ENCODE measurements around the gene KCNA4.
"Not testable (repeated sequence)": the region's sequence is repeated elsewhere in the genome, so short reads cannot be mapped to it uniquely, and the experiment has no call there.

Gene KCNA4

DNA sequence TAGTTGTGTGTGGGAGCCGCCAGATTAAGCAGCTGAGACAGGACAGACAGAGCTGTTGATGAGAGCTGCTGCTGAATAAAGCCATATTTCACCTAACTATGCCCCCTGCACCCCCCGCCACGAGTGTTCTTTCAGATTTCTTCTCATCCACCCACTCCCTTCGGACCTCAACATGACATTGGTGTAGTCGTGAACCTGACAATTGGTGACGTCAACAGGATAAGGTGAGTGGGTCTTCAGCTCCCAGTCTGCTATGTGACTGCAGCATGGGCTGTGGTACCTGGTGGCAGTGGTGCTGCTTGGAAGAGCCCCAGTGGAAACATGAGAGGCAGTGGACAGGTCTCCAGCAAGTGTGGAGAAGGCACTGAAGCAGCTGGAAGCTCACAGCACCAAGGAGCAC lies 28.3 kb upstream of the KCNA4 start:
- TF ChIP-seq, protein P1, sequence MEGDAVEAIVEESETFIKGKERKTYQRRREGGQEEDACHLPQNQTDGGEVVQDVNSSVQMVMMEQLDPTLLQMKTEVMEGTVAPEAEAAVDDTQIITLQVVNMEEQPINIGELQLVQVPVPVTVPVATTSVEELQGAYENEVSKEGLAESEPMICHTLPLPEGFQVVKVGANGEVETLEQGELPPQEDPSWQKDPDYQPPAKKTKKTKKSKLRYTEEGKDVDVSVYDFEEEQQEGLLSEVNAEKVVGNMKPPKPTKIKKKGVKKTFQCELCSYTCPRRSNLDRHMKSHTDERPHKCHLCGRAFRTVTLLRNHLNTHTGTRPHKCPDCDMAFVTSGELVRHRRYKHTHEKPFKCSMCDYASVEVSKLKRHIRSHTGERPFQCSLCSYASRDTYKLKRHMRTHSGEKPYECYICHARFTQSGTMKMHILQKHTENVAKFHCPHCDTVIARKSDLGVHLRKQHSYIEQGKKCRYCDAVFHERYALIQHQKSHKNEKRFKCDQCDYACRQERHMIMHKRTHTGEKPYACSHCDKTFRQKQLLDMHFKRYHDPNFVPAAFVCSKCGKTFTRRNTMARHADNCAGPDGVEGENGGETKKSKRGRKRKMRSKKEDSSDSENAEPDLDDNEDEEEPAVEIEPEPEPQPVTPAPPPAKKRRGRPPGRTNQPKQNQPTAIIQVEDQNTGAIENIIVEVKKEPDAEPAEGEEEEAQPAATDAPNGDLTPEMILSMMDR (conservative IDR thresholded peaks at IDR 0.05; ENCODE audit: low read depth, low read length), result no peak
- H3K4me3 ChIP-seq (ENCODE audit: low read length), result no peak overlapping the region
- no peak for DNase-seq (ENCODE audit: low read depth)

DNA sequence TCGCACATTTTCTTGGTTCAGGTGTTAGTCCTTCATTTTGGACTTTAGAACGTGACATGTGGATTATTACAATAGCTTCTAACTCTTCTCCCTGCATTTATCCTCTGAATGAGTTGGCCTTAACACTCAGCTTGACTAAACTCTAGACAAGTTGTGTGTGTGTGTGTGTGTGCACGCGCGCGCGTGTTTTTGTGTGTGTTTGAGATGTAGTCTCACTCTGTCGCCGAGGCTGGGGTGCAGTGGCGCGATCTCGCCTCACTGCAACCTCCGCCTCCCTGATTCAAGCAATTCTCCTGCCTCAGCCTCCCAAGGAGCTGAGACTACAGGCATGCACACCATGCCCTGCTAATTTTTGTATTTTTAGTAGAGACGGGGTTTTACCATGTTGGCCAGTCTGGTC lies 24.3 kb upstream of the KCNA4 start:
- DNase-seq (ENCODE audit: low read depth), result no peak
- H3K4me3 ChIP-seq (ENCODE audit: low read length), result no peak overlapping the region

DNA sequence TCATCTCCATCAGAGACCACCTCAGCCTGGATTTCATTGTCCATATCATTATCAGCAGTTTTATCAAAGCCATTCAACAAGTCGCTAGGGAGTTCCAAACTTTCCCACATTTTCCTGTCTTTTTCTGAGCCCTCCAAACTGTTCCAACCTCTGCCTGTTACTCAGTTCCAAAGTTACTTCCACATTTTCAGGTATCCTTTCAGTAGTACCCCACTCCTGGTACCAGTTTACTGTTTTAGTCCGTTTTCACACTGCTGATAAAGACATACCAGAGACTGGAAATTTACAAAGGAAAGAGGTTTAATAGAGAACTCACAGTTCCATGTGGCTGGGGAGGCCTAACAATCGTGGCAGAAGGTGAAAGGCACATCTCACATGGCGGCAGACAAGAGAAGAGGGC lies 17.9 kb upstream of the KCNA4 start:
- DNase-seq (ENCODE audit: low read depth); H3K4me3 ChIP-seq (ENCODE audit: low read length): not testable (repeated sequence)

More for the DNA sequence above, 24.3 kb upstream of the KCNA4 start:
- TF ChIP-seq, protein P1 (conservative IDR thresholded peaks at IDR 0.05; ENCODE audit: low read depth, low read length), result no peak

DNA sequence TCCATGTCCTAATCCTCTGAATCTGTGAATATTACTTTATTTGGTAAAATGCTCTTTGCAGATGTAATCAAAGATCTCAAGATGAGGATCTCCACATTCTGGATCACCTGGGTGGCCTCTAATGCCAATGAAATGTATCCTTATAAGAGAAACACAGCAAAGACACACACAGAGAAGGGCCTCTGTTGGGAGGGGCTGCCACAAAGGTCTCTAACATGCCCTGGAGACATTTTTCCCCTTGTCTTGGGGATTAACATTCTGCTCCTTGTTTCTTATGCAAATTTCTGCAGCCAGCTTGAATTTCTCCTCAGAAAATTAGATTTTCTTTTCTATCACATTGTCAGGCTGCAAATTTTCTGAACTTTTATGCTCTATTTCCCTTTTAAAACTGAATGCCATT lies 17.3 kb upstream of the KCNA4 start:
- not testable (repeated sequence) for DNase-seq (ENCODE audit: low read depth); H3K4me3 ChIP-seq (ENCODE audit: low read length)

DNA sequence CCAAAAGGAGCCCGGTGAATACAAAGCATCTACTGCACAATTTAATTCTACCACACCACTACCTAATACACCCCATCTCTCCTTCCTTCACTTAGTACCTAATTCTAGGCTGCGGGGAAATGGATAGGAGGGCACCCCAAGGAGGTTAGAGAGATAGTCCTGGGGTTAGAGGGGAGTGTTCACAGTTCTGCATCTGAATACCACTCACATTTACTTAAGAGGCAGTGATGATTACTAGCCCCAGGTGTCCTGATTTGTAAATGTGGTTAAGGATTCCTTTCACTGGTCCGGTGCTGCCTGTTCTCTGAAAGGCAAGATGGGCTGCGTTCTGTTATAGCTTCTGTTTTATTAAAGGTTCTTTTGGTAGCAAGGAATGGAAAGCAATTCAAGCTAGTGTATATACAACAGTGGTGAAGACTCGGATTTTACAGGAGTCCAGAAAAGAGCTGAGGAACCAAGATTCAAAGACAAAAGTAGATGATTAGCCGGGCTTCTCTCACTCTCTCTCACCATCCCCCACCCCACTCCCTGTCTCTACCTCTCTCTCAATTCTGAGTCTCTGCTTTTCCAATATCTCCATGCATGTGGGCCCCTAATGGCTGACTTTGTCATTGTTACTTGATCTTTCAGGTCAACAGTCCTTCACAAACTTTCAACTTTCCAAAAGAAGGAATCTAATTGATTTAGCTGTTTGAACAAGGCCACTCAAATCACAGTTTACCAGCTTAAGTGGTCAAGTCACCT lies 8.7 kb upstream of the KCNA4 start:
- TF ChIP-seq, protein P1 (conservative IDR thresholded peaks at IDR 0.05; ENCODE audit: low read depth, low read length), result no peak
- H3K4me3 ChIP-seq (ENCODE audit: low read length), result no peak overlapping the region
- no peak for DNase-seq (ENCODE audit: low read depth)

DNA sequence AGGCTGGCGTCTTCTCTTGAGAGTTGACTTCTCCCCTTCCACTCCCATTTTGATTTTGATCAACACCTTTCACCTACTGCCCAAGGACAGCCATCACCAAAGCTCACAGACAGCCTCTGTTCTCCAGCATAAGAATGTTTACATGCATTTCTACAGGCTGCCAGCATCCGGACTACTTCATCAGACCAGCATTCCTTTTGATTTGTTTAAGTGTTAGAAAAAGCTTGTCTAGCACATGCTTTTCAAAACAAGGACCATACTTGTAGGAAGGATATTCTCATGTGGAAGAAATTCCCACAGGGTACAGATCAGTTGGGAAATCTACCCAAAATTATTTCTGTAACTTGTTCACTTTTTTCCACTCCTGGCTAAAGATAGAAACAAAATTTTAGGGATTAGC lies 6.2 kb upstream of the KCNA4 start:
- TF ChIP-seq, protein P1 (conservative IDR thresholded peaks at IDR 0.05; ENCODE audit: low read depth, low read length), result no peak
- DNase-seq (ENCODE audit: low read depth), result no peak
- no peak overlapping the region for H3K4me3 ChIP-seq (ENCODE audit: low read length)

DNA sequence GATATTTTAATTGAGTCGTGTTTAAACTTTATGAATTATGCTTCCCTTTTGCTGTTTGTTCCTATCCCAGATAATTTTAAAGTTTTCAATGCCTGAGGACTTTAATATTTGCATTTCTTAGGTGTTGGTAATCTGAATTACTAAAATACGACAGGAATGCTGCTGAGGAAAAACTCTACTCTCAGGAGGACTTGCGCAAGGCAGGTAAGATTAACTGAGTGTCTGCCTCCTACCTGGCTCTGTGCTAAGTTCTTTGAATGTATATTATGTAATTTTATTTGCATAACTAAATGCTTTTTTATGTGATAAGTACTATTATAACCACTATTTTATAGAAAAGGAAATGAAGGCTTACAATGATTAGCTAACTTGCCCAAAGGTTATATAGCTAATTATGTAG lies 2.7 kb upstream of the KCNA4 start:
- TF ChIP-seq, protein P1 (conservative IDR thresholded peaks at IDR 0.05; ENCODE audit: low read depth, low read length), result no peak
- DNase-seq (ENCODE audit: low read depth), result no peak
- no peak overlapping the region for H3K4me3 ChIP-seq (ENCODE audit: low read length)

DNA sequence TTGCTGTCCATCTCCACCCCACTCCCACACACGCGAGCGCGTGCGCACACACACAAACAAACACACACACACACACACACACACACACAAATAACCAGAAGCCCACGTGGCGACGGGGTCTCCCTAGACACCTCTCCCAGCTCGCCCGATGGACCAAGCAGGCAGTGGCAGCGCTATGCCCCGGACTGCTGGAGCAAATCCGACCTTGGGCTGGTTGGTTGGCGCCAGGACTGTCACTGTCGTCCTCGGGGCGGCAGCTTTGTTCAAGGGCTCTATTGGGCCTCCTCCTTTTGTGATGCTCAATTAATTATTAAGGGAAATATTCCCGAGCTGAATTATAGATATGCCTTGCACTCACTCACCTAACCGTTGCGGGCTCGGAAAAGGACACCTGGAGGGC lies 1.7 kb upstream of the KCNA4 start:
- TF ChIP-seq, protein P1 (conservative IDR thresholded peaks at IDR 0.05; ENCODE audit: low read depth, low read length), result no peak
- no peak for DNase-seq (ENCODE audit: low read depth)
- H3K4me3 ChIP-seq (ENCODE audit: low read length), result no peak overlapping the region
